WI38 (cell line): ENCODE measurements around the gene CD99L2.
"Not testable (repeated sequence)": the region's sequence is repeated elsewhere in the genome, so short reads cannot be mapped to it uniquely, and the experiment has no call there.

Experiments
- H3K4me3 ChIP-seq: 2 replicates; pipeline ENCODE4 v1.5.1; 2011; ENCODE audit warnings: low read depth, mild to moderate bottlenecking, control low read depth, low read length
- TF ChIP-seq, protein P1 (sequence below): IDR thresholded peaks from 2 replicates; pipeline ENCODE4 v1.5.1; 2012; ENCODE audit warnings: low read depth, mild to moderate bottlenecking, control low read depth, low read length

Gene CD99L2

GRCh38 chrX:150893936-150894335 is 4.5 kb downstream of the CD99L2 start:
- TF ChIP-seq, protein P1, sequence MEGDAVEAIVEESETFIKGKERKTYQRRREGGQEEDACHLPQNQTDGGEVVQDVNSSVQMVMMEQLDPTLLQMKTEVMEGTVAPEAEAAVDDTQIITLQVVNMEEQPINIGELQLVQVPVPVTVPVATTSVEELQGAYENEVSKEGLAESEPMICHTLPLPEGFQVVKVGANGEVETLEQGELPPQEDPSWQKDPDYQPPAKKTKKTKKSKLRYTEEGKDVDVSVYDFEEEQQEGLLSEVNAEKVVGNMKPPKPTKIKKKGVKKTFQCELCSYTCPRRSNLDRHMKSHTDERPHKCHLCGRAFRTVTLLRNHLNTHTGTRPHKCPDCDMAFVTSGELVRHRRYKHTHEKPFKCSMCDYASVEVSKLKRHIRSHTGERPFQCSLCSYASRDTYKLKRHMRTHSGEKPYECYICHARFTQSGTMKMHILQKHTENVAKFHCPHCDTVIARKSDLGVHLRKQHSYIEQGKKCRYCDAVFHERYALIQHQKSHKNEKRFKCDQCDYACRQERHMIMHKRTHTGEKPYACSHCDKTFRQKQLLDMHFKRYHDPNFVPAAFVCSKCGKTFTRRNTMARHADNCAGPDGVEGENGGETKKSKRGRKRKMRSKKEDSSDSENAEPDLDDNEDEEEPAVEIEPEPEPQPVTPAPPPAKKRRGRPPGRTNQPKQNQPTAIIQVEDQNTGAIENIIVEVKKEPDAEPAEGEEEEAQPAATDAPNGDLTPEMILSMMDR = no peak
- no peak overlapping the region for H3K4me3 ChIP-seq

DNA sequence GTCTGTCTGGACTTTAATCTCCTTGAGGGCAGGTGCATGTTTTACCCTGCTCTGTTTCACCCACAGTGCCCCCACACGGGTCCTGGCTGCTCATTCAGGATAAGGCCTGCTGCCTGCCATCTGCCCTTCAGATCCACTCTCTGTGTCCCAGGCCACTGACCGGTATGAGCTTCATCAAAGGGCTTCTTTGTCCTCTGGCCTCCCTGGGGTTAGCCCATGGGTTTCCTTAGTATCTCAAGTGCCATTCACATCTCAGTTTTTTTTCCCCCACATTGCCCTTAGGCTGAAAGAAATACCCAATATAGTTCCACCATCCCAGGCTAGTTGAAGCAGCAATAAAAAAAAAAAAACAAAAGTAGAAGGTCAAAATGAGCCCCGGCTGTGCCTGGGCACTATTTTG is 9.3 kb downstream of the CD99L2 start:
- TF ChIP-seq, protein P1 = no peak
- H3K4me3 ChIP-seq = no peak overlapping the region

DNA sequence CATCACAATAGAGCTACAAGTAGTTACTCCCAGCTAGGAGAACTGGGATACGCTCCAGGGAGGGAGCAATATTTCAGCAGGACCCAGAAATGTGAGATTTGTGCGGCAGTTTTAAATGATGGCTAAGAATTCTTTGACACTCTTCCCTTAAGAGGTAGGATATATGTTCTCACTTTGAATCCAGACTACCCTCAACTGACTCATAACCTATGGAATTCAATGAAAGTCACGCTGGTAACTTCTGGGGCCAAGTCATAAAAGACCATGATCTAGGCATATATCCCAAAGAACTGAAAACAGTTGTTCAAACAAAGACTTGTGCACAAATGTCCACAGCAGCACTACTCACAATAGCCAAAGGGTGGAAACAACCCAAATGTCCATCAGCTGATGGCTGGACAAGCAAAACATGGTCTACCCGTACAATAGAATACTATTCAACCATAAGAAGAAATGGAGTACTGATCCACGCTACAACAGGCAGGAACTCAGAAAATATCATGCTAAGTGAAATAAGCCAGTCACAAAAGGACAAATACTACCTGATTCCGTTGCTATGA is 10.5 kb downstream of the CD99L2 start:
- H3K4me3 ChIP-seq = no peak overlapping the region
- TF ChIP-seq, protein P1 = no peak

- H3K4me3 ChIP-seq = not testable (repeated sequence)
These were observed 11.2 kb downstream of the CD99L2 start for GRCh38 chrX:150887268-150887667.

GRCh38 chrX:150886381-150886780 is 12.1 kb downstream of the CD99L2 start:
- H3K4me3 ChIP-seq = no peak overlapping the region
- TF ChIP-seq, protein P1 = no peak

DNA sequence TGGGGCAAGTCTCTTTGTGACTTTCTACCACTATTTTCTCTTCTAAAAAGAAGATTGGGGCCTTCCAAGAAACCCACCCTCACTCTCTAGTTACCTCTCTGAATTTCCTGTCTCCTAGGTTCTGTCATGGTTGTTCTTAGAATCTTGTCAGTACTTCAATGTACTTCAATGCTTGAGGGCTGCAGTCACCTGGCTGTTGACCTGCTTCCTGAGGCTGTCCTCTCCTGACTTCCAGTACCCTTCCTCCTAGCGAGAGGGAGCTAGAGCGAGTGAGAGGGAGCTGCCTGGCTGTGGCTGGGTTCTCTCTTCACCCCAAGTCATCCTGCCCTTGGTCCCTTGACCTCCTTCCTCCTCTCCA is 17.7 kb downstream of the CD99L2 start:
- TF ChIP-seq, protein P1 = no peak
- no peak overlapping the region for H3K4me3 ChIP-seq

DNA sequence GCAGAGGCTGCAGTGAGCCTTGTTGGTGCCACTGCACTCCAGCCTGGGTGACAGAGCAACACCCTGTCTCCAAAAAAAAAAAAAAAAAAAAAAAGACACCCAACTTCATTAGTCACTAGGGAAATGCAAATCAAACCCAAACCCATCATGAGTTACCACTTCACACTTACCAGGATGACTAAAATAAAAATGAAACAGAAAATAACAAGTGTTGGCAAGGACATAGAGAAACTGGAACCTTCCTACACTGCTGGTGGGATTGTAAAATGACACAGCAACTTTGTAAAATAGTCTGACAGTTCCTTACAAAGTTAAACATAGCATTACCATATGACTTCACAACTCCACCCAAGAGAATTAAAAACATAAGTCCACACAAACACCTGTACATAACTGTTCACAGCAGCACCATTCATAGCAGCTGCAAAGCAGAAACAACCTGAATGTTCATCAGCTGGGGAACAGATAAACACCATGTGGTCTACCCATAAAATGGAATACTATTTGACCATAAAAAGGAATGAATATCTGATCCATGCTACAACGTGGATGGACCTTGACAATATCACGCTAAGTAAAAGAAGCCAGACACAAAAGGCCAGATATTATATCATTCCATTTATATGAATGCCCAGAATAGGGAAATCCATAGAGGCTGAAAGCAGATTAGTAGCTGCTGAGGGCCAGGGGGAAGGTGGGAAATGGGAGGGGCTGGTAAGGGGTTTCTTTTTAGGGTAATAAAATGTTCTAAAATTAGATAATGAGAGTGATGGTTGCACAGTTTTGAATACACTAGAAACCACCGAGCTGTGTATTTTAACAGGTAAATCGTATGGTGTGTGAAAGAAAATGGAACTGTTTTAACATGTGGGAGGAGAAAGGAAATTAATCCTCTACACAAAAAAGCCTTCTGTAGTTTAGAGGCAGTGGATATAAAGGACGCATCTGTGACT is 18.3 kb downstream of the CD99L2 start:
- no peak overlapping the region for H3K4me3 ChIP-seq
- TF ChIP-seq, protein P1 = no peak

- not testable (repeated sequence) for H3K4me3 ChIP-seq
These were observed 22.8 kb downstream of the CD99L2 start for GRCh38 chrX:150875621-150876020.
